SHP77 (cell line): ENCODE results near the gene HIC1.
A peak's percentile ranks its signal among the peaks of the same experiment; 100 is the strongest.
"Not testable (repeated sequence)": the region's sequence is repeated elsewhere in the genome, so short reads cannot be mapped to it uniquely, and the experiment has no call there.

Experiments
- DNase-seq, 2 experiments: peaks; one replicate each; lab custom pipeline; 2025; lab: John Stamatoyannopoulos, UW

HIC1 gene, protein sequence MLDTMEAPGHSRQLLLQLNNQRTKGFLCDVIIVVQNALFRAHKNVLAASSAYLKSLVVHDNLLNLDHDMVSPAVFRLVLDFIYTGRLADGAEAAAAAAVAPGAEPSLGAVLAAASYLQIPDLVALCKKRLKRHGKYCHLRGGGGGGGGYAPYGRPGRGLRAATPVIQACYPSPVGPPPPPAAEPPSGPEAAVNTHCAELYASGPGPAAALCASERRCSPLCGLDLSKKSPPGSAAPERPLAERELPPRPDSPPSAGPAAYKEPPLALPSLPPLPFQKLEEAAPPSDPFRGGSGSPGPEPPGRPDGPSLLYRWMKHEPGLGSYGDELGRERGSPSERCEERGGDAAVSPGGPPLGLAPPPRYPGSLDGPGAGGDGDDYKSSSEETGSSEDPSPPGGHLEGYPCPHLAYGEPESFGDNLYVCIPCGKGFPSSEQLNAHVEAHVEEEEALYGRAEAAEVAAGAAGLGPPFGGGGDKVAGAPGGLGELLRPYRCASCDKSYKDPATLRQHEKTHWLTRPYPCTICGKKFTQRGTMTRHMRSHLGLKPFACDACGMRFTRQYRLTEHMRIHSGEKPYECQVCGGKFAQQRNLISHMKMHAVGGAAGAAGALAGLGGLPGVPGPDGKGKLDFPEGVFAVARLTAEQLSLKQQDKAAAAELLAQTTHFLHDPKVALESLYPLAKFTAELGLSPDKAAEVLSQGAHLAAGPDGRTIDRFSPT

DNA sequence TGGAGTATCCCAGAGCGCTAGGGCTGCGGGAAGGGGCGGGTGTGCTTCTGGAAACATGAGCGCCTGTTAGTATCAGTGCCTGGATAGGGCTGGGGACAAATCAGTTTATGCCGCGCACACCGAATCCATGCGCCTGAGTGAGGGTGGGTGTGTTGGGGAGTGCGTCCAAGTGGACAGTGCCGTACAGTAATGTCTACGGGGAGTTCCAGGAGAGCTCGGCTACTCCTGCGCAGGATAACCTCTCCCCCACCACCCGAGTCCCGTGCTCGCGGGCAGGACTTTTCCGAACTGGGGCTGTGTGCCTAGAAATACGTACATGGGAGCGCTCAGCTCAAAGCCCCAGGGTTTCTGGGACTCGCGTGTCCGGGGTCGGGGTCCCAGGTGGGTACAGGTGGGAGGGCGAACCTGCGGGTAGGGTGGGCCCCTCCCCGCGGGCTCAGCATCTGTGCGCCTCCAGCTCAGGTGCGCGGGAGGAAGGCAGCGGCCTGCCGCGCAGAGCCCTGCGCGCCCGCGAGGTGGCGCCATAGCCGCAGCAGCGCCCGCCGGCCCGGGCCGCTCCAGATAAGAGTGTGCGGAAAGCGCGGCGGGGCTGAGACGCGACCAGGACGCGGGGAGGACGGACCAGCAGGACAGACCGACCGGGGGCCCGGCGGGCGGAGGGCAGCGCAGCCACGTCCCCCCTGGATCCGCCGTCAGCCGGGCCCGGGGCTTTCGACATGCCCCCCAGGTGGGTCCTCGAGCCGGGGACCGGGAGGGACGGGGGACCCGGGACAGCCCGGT, at the start of gene HIC1:
HIC1 (plus strand) TSS at position 592 of the 780 bp plus-strand sequence. CDS start 1,588 bp downstream, outside the sequence.
- DNase-seq, result peak; percentile 42 to 66

DNA sequence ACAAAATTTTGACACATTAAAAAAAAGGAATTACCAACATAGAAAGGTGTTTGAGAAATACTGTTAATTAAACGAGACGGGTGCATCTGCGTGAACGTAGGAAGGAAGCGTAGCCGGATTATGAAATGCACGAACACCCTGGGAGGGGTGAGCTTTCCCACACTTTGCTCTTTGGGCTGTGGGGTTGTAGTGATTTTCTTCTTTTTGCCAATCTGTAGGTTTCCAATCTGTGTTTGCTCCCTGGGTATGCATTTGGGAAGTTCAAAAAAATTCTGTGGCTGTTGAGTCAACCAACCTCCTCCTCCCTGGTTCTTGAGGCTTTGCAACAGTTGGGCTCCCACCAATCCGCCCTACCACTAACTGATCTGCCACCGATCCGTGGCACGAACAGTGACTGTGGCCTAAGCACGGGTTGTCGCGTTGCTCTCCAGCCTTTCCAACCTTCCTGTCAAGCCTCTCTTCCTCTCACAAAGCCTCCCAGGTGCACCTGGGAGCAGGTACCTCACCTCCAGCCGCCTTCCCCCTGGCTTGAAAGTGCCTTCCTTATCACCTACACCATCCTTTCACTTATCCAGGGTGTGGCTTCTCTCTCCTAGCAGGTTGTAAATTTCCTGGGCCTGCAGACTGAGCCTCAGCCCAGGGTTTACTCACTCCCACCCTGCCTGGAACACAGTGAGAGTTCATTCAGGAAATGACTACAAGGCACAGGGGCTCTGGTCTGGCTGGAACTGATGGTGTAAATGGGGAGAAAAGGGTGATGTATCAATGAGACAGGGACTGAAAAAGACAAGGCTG, 46.4 kb upstream of the HIC1 start:
- no peak for DNase-seq

DNA sequence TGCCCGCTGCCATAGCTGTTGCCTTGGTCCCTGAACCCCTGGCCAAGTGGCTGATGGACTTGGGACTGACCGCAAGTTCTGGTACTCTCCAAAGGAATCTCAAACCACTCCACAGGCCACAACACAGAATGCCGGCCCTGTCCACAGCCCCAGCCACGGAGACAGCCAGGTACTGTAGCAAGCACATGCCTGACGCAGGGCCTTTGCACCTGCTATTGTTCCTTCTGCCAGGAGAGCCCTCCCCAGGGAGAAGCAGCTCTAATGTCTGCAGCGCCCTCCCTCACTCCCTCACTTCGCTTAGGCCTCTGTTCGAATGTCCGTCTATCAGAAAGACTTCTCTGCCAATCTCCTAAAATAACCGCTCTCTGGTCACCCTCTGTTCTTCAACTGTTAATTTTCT, 45.2 kb upstream of the HIC1 start:
- no peak for DNase-seq

DNA sequence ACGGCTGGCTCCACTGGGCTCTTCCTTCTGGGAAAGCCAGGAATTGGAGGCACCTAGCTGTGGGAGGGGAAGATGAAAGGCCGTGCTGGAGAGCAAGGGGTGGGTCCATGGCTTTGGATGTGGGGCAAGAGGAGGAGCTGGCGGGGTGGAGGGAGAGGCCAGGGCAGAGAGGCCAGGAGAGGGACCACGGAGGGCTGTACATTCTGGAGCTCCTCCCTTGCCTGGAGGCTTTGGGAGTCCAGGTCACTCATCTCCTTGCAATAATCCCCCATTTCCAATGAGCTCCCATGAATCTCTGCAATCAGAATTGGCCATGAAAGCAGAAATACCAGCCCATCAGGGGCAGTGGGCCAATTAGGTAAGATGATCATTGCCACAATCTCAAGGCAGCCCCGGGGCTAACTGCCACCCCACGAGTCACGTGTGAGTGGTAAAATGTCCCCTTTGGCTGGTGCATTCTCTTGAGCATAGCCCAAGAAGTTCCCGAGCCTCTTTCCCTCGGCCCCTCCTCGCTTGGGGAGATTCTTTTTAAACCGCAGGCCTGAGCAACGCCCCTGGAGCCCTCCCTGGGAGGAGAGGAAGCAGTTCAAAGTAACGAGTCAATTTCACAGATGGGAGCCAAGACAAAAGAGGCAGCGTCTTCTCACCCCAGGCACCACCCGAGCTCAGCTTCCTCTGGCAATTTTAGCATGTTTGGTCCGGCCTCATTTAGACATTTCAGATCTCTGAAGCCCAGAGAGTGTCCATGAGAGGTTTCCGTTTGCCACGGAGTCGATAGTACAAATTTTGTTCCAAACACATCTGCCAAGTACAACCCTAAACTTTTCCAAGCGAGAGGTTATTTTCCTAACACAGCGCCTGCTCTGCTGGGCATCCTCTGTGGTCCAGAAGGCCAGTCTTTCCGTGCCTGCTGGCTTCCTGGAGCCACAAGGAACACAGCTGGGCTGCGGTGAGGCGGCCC, 43.2 kb upstream of the HIC1 start:
- no peak for DNase-seq

DNA sequence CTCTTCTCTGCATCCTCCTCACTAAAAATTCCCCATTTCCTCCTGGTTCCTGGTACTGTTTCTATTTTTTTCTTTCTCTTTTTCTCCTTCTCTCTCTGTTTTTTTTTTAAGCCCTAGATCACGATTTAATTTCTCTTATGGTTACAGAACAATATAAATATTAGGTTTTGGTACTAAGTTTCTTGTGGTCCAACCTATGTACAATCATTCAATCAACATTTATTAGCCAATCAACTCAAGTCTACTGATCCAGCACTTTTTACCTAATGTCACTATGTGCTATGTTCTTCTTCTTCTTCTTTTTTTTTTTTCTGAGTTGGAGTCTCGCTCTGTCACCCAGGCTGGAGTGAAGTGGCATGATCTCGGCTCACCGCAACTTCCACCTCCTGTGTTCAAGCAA, 42.4 kb upstream of the HIC1 start:
- no peak for DNase-seq

DNA sequence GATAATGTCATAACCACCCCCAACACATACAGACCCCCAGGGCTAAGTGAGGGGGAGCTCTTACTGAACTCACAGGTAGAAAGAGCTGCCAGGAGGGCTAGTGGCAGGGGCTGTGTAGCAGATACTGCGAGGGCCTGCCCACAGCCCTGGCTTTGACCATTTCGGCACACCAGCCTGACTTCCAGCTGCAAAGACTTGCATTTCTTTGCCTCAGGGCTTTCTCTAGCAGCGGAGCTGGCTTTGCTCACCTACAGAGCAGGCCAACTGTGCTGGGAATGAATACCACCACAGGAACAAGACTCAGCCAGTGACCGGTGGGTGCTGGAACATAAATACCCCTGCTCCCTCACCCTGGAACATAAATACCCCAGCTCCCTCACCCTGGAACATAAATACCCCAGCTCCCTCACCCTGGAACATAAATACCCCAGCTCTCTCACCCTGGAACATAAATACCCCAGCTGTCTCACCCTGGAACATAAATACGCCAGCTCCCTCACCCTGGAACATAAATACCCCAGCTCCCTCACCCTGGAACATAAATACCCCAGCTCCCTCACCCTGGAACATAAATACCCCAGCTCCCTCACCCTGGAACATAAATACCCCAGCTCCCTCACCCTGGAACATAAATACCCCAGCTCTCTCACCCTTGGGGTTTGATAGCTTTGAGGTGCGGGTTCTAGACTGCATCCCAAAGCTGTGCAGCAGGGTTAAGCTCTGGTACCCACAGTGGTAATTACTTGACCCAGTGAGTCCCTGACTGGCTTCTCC, 41.5 kb upstream of the HIC1 start:
- DNase-seq, result not testable (repeated sequence)

DNA sequence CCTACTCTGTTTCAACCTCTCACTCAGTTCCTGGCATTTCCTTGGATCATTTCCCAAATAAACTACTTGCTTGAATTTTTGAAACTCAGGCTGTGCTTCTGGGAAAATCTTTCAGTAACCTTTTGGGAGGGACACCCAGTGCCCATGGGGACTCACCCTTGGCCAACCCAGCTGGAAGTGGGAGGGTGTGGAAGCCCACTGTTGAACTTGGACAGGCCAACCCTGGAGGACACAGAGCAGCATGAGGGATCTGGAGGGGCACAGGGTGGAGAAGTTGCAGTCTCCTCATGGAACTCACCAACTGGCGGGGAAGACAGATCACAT, 40.9 kb upstream of the HIC1 start:
- no peak for DNase-seq

DNA sequence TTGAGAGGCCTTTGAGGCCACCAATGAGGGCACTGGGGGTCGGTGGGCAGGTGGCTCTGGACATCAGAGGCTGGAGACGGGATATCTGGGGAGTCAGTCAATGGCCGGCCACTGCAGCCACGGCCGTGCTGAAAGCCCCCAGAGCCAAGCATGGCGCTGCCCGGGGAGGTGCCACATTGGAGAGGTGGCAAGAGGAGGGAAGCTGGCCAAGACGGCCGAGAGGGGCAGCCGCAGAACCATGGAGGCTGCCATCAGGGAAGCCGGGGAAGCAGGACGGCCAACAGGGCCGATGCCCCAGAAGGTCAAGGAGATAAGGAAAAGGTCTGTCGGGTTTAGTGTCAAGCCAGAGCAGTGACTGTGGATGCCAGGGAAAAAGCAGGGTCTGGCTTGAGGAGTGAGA, 39.6 kb upstream of the HIC1 start:
- DNase-seq, result no peak

DNA sequence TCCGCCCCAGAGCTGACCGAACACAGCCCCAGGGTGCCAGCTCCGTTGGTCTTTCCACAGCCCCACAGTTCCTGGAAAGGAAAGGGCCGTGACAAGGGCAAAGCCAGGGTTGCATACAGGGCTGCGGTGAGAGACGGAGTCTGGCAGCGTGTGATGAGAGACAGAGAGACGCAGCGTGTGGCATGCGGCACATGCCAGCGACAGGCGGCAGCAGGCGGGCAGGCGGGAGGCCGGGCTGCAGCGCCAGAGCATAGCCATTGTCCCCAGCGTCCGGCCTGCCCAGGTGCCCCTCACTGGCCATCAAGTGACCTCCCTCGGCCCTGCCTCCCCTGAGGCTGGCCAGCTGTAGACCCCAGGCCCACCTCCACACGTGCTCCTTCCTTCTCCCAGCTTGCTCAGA, 38.4 kb upstream of the HIC1 start:
- DNase-seq, result no peak

DNA sequence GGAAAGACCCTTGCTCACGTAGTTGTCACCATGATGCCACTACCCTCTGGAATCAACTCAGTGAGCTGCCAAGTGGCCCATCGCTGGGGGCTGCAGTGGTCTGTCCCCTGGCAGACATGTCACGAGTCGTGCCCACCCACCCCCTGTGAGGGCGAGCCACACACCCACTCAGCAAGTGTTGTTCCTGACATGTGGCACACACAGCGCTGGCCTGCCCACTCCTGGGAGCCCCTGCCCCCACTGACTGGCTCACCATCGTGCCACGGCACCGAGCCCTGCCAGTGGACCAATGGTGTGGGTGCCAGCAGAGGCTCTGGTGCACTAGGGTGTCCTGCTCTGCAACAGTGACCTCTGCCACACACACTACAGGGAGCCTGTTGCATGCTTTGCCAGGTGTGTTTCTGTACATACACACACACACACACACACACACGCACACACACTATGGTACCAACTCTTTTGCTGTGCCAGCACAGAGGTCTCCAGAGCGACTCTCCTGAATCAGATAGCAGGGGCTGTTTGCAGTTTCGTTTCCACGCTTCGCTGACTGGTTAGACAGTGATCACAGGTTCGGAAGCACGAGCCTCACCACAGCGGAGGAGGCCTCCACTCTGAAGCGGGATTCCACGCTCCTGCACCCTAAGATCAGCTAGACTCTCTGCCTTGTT, 37.5 kb upstream of the HIC1 start:
- DNase-seq, result no peak

DNA sequence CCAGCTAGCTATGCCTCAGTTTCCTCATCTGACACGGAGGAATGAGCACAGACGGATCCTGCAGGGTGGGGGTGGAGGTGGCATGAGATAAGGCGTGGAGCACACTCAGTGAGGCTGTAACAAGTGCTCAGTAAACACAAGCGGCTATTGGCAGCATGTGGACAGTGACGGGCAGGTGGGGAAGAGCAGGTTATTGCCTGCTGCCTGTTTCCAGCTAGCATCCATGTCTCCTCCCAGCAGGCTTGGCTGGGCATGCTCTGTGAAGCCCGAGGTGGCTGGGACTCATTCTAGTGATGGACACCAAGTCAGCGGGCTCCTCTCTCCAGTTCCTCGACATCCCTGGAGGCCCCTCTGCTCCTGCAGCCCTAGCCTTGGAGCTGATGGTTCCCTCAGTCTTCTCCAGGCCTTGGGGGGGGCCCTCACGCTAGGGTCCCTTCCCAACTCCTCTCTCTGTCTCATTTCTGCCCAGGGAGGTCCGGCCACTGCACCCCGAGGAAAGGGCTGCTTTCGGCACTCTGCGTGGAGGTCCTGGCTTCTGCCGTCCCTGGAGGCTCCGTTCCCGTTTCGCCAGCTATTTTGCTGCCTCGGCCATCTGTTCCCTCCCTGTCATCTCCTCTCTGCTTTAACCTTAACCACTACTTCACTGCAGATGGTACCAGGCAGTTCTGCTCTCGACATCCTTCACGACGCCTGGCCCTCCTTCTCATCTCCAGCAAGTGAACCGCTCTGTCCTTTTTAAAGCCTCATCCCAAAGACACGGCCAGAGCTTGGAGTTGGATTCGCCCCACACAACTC, 36.0 kb upstream of the HIC1 start:
- peak; percentile 89 to 90 for DNase-seq

DNA sequence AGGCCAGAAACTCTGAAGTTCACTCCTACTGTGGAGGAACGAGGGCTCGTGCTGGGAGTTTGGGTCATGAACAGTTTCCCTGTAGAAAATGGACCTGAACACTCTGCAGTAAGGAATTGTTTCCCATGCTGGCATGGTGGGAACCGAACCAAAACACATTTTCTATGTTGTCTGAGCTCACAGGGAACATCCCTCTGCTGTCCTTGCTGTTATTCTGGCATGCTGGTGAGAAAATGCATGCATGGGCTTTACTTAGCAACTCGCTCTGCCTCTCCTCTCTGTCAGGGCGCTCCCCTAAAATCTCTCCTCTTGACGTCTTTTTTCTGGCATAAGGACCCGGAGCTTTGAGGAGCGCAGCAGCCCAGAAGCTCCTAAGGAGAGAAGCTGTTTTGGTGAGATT, 35.2 kb upstream of the HIC1 start:
- DNase-seq, result no peak

DNA sequence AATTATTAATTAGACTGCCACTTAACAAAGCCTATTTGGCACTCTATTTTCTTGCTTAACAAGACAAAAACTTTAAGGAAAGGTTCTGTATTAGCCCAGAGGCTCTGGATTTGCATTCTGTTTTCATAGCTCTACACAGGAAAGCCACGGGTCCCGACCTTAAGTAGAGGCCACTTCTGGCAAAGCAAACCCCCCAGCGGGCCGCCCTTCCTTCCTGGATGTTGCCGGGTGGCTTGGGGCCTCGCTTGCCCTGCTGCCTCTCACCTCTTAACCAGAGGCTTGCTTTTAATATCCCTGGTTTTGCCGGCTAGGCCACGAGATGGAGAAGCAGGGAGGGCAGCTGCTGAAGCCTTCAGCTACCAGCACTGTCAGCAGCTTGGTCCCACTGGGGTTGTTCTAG, 34.2 kb upstream of the HIC1 start:
- DNase-seq, result no peak

DNA sequence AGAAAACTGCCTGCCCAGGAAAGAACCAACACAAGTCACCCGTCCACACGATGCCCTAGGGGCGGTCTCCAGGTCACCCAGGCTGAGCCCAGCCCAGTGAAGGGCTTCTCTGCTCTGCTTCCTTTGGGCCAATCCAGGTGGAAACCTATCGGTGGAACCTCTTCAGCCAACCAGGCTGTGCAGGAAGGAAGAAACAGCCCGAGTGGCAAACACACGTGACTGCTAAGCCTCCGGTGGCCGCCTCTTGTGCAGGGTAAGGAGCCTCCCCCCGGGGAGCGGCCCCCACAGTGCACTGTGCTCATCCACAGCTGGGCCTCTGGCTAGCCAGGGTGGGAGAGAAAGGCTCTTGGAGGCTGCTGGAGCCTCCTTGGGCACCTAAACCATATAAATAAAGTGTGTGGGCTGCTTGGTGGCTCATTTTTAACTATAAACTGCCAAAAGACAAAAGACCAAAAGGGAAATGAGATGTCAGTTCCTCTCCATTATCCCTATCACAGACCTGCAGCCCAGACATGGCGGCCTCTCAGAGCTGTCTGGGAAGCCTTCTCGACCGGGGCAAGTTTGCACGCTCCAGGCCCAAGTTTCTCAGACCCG, 32.2 kb upstream of the HIC1 start:
- no peak for DNase-seq

DNA sequence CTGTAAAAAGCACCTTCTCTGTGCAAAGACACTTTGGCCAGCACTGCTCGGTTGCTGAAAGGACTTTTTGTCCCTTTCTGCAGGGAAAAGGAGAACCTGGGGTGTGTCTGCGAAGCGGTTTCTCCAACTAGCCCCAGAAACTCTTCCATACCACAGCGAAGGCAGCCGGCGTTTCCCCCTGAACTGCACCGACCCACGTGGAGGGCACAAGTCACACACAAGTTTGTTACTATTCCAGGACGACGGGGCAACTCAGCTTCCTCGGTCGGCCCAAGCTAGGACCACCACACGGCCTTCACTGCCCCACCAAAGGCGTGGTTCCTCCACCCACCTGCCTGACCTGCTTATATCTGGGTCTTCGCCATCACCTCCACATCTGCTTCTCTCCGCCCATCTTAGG, 31.6 kb upstream of the HIC1 start:
- no peak for DNase-seq

DNA sequence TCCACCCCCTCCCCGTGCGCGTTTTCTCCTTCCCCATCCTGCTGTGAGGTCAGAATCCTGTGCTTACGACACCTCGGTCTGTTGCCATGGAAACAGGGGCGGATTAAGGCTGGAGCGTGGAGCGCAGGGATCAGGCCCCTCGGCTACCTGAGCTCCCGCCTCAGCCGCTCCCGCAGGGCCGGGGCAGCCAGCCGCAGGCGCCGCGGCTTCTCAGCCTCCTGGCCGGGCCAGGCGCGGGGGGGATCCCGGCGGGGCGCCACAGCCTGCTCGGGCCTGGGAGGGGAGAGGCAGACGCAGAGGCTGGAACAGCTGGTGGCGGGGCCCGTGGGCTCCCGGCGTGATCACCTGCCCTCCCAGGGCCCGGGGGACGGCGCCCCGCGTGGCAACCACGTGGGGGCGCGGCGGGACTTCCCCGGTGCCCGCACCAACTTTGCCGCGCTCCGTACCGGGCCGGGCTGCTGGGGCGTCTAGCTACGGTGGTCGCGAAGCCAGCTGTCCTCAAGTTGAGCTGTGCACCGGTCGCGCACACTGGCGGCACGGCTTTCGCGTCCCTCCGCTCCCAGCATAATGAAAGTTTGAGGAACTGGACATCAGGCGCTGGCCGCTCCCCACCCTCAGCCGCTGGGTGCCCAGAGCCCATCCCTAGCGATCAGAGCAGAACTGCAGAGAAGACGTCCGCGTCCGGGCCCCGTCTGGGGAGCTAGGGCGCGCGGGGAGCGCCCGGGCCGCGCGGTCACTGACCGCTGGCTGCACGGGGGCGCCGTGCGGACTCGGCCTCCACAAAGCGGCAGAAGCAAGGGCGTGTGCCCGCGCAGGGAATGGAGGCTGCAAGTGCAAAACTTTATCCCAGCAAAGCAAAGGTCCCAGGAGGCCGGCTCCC, 31.0 kb upstream of the HIC1 start:
- no peak for DNase-seq

DNA sequence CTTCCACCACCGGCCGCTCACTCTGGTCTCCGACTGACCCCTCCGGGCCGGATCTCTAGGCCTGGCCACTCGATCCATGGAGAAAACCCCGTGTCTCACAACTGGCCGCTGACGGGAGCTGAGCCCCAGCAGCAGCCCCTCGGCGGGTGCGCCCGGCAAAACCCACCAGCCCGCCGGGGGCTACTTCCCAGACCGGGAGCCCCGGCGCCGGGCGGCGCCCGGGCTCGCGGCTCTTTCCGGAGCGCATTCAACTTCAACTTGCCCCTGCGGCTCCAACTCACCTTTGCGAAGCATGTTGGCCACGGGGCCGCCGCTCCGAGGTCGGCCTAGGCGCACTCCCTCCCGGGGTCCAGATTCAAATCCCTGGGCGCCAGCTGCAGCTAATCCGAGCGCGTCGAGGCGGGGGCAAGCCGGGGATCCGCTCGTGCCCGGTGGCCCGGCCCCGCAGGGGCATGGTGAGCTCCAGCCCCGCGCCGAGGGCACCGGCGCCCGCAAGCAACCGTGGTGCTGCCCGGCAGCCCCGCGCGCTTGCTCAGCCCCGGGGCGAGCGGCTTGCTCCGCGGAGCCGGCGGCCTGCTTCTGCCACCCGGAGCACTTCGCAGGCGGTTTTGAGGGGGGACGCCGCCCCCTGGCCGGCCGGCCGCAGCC, 30.2 kb upstream of the HIC1 start:
- no peak for DNase-seq
